Peyer's patch (tissue), 4 donors: ENCODE results near the gene OSBPL7. TPM values are rescaled to one million over a fixed set of nuclear protein-coding genes. Genes with fewer than 3 reads are reported as not detected.

Experiments
- DNase-seq, 3 donors: peaks; one replicate each; pipeline ENCODE4 v3.0.0-alpha.2; 2017 to 2019
- H3K27ac ChIP-seq, 4 donors: fragments of 200-600 bp; sonication (generic); one replicate each; pipeline ENCODE4 v1.5.1; 2016 to 2019
- H3K27me3 ChIP-seq, 2 donors: fragments of 200-600 bp; sonication (generic); one replicate each; pipeline ENCODE4 v1.5.1; 2019
- H3K36me3 ChIP-seq, 3 donors: fragments of 200-600 bp; sonication (generic); one replicate each; pipeline ENCODE4 v1.5.1; 2016 to 2019
- H3K4me1 ChIP-seq, 4 donors: fragments of 200-600 bp; sonication (generic); one replicate each; pipeline ENCODE4 v1.5.1; 2016 to 2019
- H3K4me3 ChIP-seq, 4 donors: fragments of 200-600 bp; sonication (generic); 1 replicate in 3 of 4; 2 replicates in 1 of 4; pipeline ENCODE4 v1.5.1; 2016 to 2019; ENCODE audit warnings: mild to moderate bottlenecking in 1 of 4
- H3K9me3 ChIP-seq, 4 donors: fragments of 200-600 bp; sonication (generic); one replicate each; pipeline ENCODE4 v1.5.1; 2016 to 2019; ENCODE audit warnings: mild to moderate bottlenecking in 1 of 4
- CTCF ChIP-seq, 6 experiments: fragments of 450-650 bp in 4 of 6; fragments of 200-600 bp in 2 of 6; sonication (generic) in 1 of 6; IDR thresholded peaks; one replicate each; pipeline ENCODE4 v1.5.1; 2017 to 2019; ENCODE audit warnings: antibody characterized with exemption in 6 of 6, mild to moderate bottlenecking in 3 of 6, moderate library complexity in 1 of 6
- POLR2A ChIP-seq, 2 donors: fragments of 450-650 bp; IDR thresholded peaks; one replicate each; pipeline ENCODE4 v1.5.1; 2017; ENCODE audit warnings: antibody characterized with exemption in 2 of 2, mild to moderate bottlenecking in 2 of 2, moderate library complexity in 2 of 2
- total RNA-seq, 4 donors: library from RNA; depleted of rRNA; stranded (reverse); fragments of >200 nt; gene quantifications; one replicate each; pipeline ENCODE4 v1.1.0, GENCODE V29; 2016

The OSBPL7 gene
- total RNA-seq, 4 donors from 2014 or later = 31.4 to 104 (median 70.9) TPM

DNA sequence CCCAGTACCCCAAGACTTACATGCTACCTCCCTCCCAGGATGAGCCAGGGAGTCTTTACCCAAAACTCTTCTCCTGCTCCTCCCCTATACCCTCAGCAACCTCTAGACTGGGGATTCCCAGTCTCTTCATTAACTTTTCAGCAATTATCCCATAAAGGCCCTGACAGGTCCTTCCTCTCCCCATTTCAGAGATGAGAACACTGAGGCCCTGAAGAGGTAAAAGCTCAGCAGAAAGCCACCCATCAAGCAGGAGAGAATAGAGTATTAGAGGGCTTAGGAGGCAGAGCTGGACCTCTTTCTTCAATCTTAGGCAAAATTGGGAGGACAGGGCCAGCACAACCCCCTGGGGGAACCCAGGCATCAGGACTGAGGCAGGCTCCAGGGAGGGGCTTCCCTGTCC lies 35.2 kb upstream of the OSBPL7 start:
- TF ChIP-seq CTCF (IDR thresholded peaks at IDR 0.05) = no peak
- TF ChIP-seq POLR2A (IDR thresholded peaks at IDR 0.05) = no peak

DNA sequence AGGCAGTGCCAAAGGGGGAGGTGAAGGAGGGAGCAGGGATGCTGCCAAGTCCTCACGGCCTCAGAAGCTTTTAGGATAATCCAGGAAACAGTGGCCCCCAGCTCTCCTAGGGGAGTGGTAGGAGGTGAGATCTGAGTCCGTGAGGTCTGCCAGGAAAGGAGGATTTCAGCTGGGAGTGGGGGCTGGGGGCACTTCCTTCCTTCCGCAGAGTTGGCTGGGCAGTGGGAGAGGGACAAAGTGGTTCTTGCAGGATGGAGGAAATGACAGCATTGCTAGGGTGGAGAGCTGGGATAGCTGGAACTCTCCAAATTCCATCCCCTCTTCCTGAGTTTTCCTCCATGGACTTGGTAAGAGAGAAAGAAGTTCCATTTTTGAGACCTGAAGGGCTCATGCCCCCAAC lies 34.1 kb upstream of the OSBPL7 start:
- Histone ChIP-seq H3K9me3 (no peaks in the 10 kb centered on the region), H3K27ac (no peak overlapping the region), H3K36me3 (no peaks in the 10 kb centered on the region), H3K27me3 (no peaks in the 10 kb centered on the region), H3K4me1 (peaks cover 0 to 16% (median 11%) of the 10 kb centered on the region in 4 donors), H3K4me3 (no peak overlapping the region)
- no peak for DNase-seq
- no peak for TF ChIP-seq CTCF (IDR thresholded peaks at IDR 0.05)

More for the DNA sequence above, 35.2 kb upstream of the OSBPL7 start:
- Histone ChIP-seq H3K4me3 (no peak overlapping the region), H3K27me3 (no peaks in the 10 kb centered on the region), H3K4me1 (peaks cover 0 to 5% (median 2%) of the 10 kb centered on the region in 4 donors), H3K27ac (no peak overlapping the region), H3K36me3 (no peaks in the 10 kb centered on the region), H3K9me3 (no peaks in the 10 kb centered on the region)
- DNase-seq = no peak

DNA sequence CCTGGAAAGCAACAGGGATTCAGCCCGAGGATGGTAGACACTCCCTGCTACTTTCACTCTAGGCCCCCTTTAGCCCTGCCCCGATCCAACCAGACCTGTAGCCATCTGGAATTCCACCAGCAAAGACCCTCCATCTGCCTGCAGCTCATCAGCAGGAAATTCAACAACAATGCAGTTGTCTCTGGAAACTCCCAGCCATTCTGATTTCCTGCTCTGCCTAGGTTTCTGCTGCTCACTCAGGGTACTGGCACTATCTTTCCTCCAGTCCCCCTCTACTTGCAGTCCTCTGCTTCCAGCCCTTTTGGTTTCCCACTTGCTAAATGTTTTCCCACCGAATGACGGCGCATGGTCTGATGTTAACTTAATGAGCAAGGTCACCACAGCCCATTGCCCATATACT lies 32.0 kb upstream of the OSBPL7 start:
- no peaks in the 10 kb centered on the region for H3K9me3 ChIP-seq
- no peaks in the 10 kb centered on the region for H3K36me3 ChIP-seq
- no peaks in the 10 kb centered on the region for H3K27me3 ChIP-seq
- no peak overlapping the region for H3K27ac ChIP-seq
- no peak for DNase-seq
- no peak for TF ChIP-seq POLR2A (IDR thresholded peaks at IDR 0.05)
- TF ChIP-seq CTCF (IDR thresholded peaks at IDR 0.05) = no peak
- no peak overlapping the region for H3K4me3 ChIP-seq
- peaks cover 0 to 17% (median 14%) of the 10 kb centered on the region in 4 donors for H3K4me1 ChIP-seq

- no peak overlapping the region for H3K4me3 ChIP-seq
- H3K27ac ChIP-seq = no peak overlapping the region
- no peaks in the 10 kb centered on the region for H3K9me3 ChIP-seq
- peaks cover 0 to 10% (median 0%) of the 10 kb centered on the region in 3 donors for H3K36me3 ChIP-seq
- peaks cover 0 to 24% (median 16%) of the 10 kb centered on the region in 4 donors for H3K4me1 ChIP-seq
- DNase-seq = no peak
- H3K27me3 ChIP-seq = peaks cover 0 to 6% of the 10 kb centered on the region in 2 donors
- TF ChIP-seq POLR2A (IDR thresholded peaks at IDR 0.05) (no peak), CTCF (IDR thresholded peaks at IDR 0.05) (no peak)
Observed at GRCh38 chr17:47852113-47852949, 30.7 kb upstream of the OSBPL7 start.

GRCh38 chr17:47851764-47852112 lies 30.1 kb upstream of the OSBPL7 start:
- H3K4me1 ChIP-seq = peaks cover 0 to 30% (median 18%) of the 10 kb centered on the region in 4 donors
- H3K9me3 ChIP-seq = no peaks in the 10 kb centered on the region
- H3K36me3 ChIP-seq = peaks cover 0 to 16% (median 0%) of the 10 kb centered on the region in 3 donors
- TF ChIP-seq CTCF (IDR thresholded peaks at IDR 0.05) (no peak), POLR2A (IDR thresholded peaks at IDR 0.05) (no peak)
- peak overlapping the region in 1 of 4 donors; percentile 63 for H3K4me3 ChIP-seq
- DNase-seq = no peak
- peaks cover 0 to 9% of the 10 kb centered on the region in 2 donors for H3K27me3 ChIP-seq
- peak overlapping the region in 1 of 4 donors; percentile 80 for H3K27ac ChIP-seq
